PFSK-1 (cell line): ENCODE results near the gene ST6GALNAC2.

Source experiments
- POLR2AphosphoS5 ChIP-seq: IDR thresholded peaks from 2 replicates; pipeline ENCODE4 v1.6.1; 2012; ENCODE audit warnings: low read depth, mild to moderate bottlenecking, control low read depth, low read length, moderate library complexity
- REST ChIP-seq, 2 experiments: IDR thresholded peaks; 2 replicates each; pipeline versions ENCODE4 v1.6.1 to v1.8.0; 2011 to 2012; ENCODE audit warnings: low read depth in 2 of 2, low read length in 2 of 2, control low read depth in 1 of 2, inconsistent platforms in 1 of 2, mild to moderate bottlenecking in 1 of 2, moderate library complexity in 1 of 2; ENCODE audit not compliant: insufficient read depth in 1 of 2
- SIN3A ChIP-seq: IDR thresholded peaks from 2 replicates; pipeline ENCODE4 v1.6.1; 2012; ENCODE audit warnings: mild to moderate bottlenecking, low read length, moderate library complexity, borderline replicate concordance; ENCODE audit not compliant: insufficient read depth
- TAF1 ChIP-seq: IDR thresholded peaks from 2 replicates; pipeline ENCODE4 v1.6.1; 2012; ENCODE audit warnings: low read length, control low read depth, borderline replicate concordance; ENCODE audit not compliant: insufficient read depth

GRCh38 chr17:76612465-76612864, 26.8 kb upstream of the ST6GALNAC2 start:
- TF ChIP-seq POLR2AphosphoS5: no peak
- TF ChIP-seq REST (IDR thresholded peaks at IDR 0.05; ENCODE audit: insufficient read depth in 1 of 2, low read depth in 2 of 2, low read length in 2 of 2): no peak
- no peak for TF ChIP-seq TAF1
- no peak for TF ChIP-seq SIN3A
